Ishikawa (cell line): ENCODE measurements around the gene GAA.

Experiments
- EGR1 ChIP-seq: IDR thresholded peaks from 2 replicates; pipeline ENCODE4 v1.6.1; 2012
- EP300 ChIP-seq: IDR thresholded peaks from 2 replicates; pipeline ENCODE4 v1.6.1; 2012; ENCODE audit warnings: borderline replicate concordance
- NFIC ChIP-seq: IDR thresholded peaks from 2 replicates; pipeline ENCODE4 v1.6.1; 2012
- REST ChIP-seq: IDR thresholded peaks from 2 replicates; pipeline ENCODE4 v1.6.1; 2012; ENCODE audit warnings: low read depth, mild to moderate bottlenecking
- TCF12 ChIP-seq: IDR thresholded peaks from 2 replicates; pipeline ENCODE4 v1.6.1; 2012; ENCODE audit warnings: low read depth
- TEAD4 ChIP-seq: IDR thresholded peaks from 2 replicates; pipeline ENCODE4 v1.6.1; 2012
- YY1 ChIP-seq: IDR thresholded peaks from 2 replicates; pipeline ENCODE4 v1.6.1; 2012; ENCODE audit warnings: low read depth
- TF ChIP-seq, protein P1 (sequence below): IDR thresholded peaks from 2 replicates; pipeline ENCODE4 v1.6.1; 2012

GRCh38 chr17:80115159-80115558 is 13.8 kb downstream of the GAA start:
- TF ChIP-seq TEAD4: no peak
- no peak for TF ChIP-seq EP300
- no peak for TF ChIP-seq EGR1
- no peak for TF ChIP-seq TCF12
- TF ChIP-seq YY1: no peak
- no peak for TF ChIP-seq NFIC
- TF ChIP-seq REST: no peak
- TF ChIP-seq, protein P1, sequence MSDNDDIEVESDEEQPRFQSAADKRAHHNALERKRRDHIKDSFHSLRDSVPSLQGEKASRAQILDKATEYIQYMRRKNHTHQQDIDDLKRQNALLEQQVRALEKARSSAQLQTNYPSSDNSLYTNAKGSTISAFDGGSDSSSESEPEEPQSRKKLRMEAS: no peak
